GM12878 (cell line): ENCODE results near the gene PRRT1. TPM values are rescaled to one million over a fixed set of nuclear protein-coding genes. Genes with fewer than 3 reads are reported as not detected.

ENCODE experiments used
- ELK1 ChIP-seq: IDR thresholded peaks from 2 replicates; pipeline ENCODE4 v1.6.1; 2012; ENCODE audit warnings: low read depth, low read length, improper control_type of control experiment
- KAT2A ChIP-seq: conservative IDR thresholded peaks from 2 replicates; pipeline ENCODE4 v1.6.1; 2011; ENCODE audit warnings: low read depth, low read length; ENCODE audit not compliant: control insufficient read depth
- NKRF ChIP-seq: fragments of 450-650 bp; conservative IDR thresholded peaks from 2 replicates; pipeline ENCODE4 v1.6.1; 2017; ENCODE audit warnings: mild to moderate bottlenecking, moderate library complexity
- YBX1 ChIP-seq: fragments of 450-650 bp; IDR thresholded peaks from 2 replicates; pipeline ENCODE4 v1.6.1; 2016; ENCODE audit warnings: antibody characterized with exemption
- ZBTB40 ChIP-seq: fragments of 450-650 bp; IDR thresholded peaks from 2 replicates; pipeline ENCODE4 v1.6.1; 2016; ENCODE audit warnings: mild to moderate bottlenecking, moderate library complexity, borderline replicate concordance
- polyA plus RNA-seq, 11 experiments: library from polyadenylated mRNA; depleted of rRNA in 4 of 11; unstranded in 6 of 11; stranded (reverse) in 5 of 11; fragments of >200 nt; fragmentation: Nextera tagmentation in 4 of 11; fragmentation: Illumina TruSeq in 1 of 11; extraction: Ambion mirVana in 4 of 11; extraction: Trizol in 1 of 11; gene quantifications; 1 replicate in 1 of 11; 2 replicates in 10 of 11; pipeline versions ENCODE4 v1.2.1 to v1.2.3, GENCODE V29; 2011 to 2016; ENCODE audit warnings: inconsistent platforms in 2 of 11, missing spikeins in 2 of 11, low read depth in 1 of 11
- total RNA-seq, 4 experiments: library from RNA; depleted of rRNA in 3 of 4; stranded (reverse); fragments of >200 nt in 3 of 4; fragmentation: Illumina TruSeq in 1 of 4; extraction: Trizol in 1 of 4; gene quantifications; 2 replicates each; pipeline versions ENCODE4 v1.2.1 to v1.2.3, GENCODE V29; 2013 to 2021

The PRRT1 gene
- total and polyA plus RNA-seq, 10 of the 15 experiments (the other 5 are each of a cell fraction or from before 2014, with no cell fraction given) = 0.04 to 0.15 (median 0.10) TPM; not detected in 6

GRCh38 chr6:32171234-32171633, 19.5 kb upstream of the PRRT1 start (continued):
- TF ChIP-seq ELK1 = no peak
- TF ChIP-seq ZBTB40 = no peak
- no peak for TF ChIP-seq YBX1
- no peak for TF ChIP-seq NKRF
- no peak for TF ChIP-seq KAT2A
